ENCODE data around the gene CCDC57.

CCDC57 gene

GRCh38 chr17:82080789-82081464, 131.7 kb downstream of the CCDC57 start:
- DNase-seq (ENCODE audit: low spot score) = no peak

GRCh38 chr17:82080048-82080788, 132.4 kb downstream of the CCDC57 start:
- DNase-seq (ENCODE audit: low spot score) = no peak

- no peak for DNase-seq (ENCODE audit: low spot score)
Observed at GRCh38 chr17:82079001-82079677, 133.5 kb downstream of the CCDC57 start.

- DNase-seq (ENCODE audit: low spot score) = no peak
Observed at GRCh38 chr17:82078433-82078832, 134.2 kb downstream of the CCDC57 start.

- DNase-seq (ENCODE audit: low spot score) = no peak
Observed at GRCh38 chr17:82077617-82078358, 134.9 kb downstream of the CCDC57 start.

- DNase-seq (ENCODE audit: low spot score) = no peak
Observed at GRCh38 chr17:82076785-82077591, 135.7 kb downstream of the CCDC57 start.

GRCh38 chr17:82076018-82076784, 136.4 kb downstream of the CCDC57 start:
- DNase-seq (ENCODE audit: low spot score) = no peak

GRCh38 chr17:82073446-82073845, 139.2 kb downstream of the CCDC57 start:
- no peak for DNase-seq (ENCODE audit: low spot score)

GRCh38 chr17:82072827-82073226, 139.8 kb downstream of the CCDC57 start:
- no peak for DNase-seq (ENCODE audit: low spot score)

- DNase-seq (ENCODE audit: low spot score) = no peak
Observed at GRCh38 chr17:82070611-82071010, 142.0 kb downstream of the CCDC57 start.

GRCh38 chr17:82065638-82066303, 146.9 kb downstream of the CCDC57 start, which contains the start of gene DUS1L:
TSS of gene DUS1L (minus strand) at chr17:82065804. CDS start at chr17:82065059, 745 bp downstream.
- peak; percentile 70 for DNase-seq (ENCODE audit: low spot score)

GRCh38 chr17:82065193-82065637, 147.4 kb downstream of the CCDC57 start:
- no peak for DNase-seq (ENCODE audit: low spot score)

- DNase-seq (ENCODE audit: low spot score) = no peak
Observed at GRCh38 chr17:82064433-82065192, 148.0 kb downstream of the CCDC57 start.

- no peak for DNase-seq (ENCODE audit: low spot score)
Observed at GRCh38 chr17:82063424-82064415, 148.9 kb downstream of the CCDC57 start.

- no peak for DNase-seq (ENCODE audit: low spot score)
Observed at GRCh38 chr17:82062984-82063368, 149.7 kb downstream of the CCDC57 start.

GRCh38 chr17:82062076-82062983, 150.3 kb downstream of the CCDC57 start:
- no peak for DNase-seq (ENCODE audit: low spot score)

All from CD4-positive, alpha-beta T cell treated with Interleukin-2 at 100 ng/mL for 4 hours (primary cell).